HG02943 (cell line): Measurements from ENCODE around the gene SYTL3.
"Not testable (repeated sequence)": the region's sequence is repeated elsewhere in the genome, so short reads cannot be mapped to it uniquely, and the experiment has no call there.

Source experiments
- ATAC-seq: cut with Tn5 transposase; IDR thresholded peaks from one replicate; pipeline ENCODE4 v1.9.1; 2021; ENCODE audit warnings: mild to moderate bottlenecking, low read depth, moderate library complexity; ENCODE audit not compliant: unreplicated experiment

Gene SYTL3, protein sequence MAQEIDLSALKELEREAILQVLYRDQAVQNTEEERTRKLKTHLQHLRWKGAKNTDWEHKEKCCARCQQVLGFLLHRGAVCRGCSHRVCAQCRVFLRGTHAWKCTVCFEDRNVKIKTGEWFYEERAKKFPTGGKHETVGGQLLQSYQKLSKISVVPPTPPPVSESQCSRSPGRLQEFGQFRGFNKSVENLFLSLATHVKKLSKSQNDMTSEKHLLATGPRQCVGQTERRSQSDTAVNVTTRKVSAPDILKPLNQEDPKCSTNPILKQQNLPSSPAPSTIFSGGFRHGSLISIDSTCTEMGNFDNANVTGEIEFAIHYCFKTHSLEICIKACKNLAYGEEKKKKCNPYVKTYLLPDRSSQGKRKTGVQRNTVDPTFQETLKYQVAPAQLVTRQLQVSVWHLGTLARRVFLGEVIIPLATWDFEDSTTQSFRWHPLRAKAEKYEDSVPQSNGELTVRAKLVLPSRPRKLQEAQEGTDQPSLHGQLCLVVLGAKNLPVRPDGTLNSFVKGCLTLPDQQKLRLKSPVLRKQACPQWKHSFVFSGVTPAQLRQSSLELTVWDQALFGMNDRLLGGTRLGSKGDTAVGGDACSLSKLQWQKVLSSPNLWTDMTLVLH

DNA sequence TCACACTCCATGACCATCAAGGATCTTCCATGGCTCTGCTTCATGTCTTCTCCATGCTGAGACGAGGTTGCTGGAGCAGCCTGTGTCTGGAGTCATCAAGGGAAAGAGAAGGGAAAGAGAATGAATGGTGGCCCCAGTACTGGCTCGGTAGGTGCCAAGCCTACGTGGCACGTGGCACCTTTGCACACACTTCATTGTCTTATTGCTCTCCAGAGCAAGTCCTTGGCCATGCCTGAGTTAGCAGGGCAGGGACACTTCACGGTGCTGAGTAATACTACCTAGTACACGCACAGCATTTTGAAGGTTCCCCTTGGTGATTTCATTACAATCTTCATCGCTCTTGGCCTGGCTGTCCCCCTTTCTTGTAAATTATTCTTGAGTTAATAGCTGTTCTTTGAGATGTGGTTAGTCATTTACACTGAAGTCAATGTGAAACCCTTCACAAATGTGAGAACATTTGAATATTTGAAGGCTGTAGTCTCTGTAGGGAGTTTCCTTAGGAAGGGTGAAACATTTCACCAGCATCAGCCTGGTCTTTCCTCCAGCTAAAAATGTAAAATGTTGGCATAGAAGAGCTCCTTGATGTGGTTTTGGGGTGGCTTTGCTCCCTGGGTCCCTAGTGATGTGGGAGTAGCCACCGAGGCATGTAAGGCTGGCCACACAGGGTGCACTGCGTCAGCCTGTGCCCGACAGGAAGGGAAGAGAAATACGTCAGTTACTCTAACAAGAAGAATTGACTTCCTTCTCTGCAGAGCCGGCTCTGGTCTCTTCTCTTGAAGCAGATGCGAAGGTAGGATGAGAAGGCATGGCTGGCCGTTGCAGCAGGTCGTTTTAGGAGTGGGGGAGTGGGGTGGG, at the start of gene SYTL3:
SYTL3 (plus strand) TSS at position 766 of the 855 bp plus-strand sequence. CDS start 13,215 bp downstream, outside the sequence.
- ATAC-seq: peak; percentile 61

DNA sequence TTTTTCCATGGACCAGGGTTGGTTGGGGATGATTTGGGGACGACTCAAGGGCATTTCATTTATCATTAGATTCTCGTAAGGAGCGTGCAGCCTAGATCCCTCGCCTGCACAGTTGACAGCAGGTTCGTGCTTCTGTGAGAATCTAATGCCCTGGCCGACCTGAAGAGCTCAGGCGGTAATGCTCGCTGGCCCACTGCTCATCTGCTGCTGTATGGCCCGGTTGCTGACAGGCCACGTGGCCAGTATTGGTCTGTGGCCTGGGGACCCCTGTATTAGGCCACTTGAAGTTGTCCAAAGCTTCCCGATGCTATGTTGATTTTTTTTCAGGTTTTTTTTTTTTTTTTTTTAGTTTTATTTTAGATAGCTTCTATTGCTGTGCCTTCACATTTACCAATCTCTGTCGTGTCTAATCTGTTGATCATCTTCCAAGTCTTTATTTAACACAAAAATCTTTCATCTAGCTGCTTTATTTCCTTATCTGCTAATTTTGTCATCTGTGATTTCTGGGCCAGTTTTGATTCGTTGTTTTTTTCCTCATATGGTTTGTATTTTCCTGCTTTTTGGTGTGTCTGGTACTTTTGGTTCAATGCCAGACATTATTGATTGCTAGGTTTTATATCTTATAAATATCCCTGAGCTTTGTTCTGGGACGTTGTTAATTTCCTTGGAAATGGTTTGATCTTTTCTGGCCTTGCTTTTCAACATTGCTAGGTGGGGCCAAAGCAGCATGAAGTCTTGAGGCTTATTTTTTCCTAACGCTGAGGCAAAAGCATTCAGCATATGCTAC, 46.4 kb upstream of the SYTL3 start:
- ATAC-seq: no peak

DNA sequence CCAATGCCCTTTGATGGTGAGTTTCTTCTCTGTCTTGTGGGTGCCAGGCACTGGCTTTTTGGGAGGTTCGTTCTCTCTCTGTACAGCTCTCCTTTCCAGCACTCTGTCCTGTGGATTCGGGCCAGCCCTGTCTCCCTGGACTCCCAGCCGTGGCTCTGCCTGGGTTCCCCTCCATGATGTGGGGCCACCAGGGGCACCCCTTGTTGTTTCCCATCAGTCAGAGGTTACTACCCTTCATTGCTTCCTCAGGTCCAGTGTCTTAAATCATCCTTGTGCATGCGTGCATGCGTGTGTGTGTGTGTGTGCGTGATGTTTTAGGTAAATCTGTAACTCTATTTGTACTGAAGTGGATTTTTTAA, 45.8 kb upstream of the SYTL3 start:
- no peak for ATAC-seq

DNA sequence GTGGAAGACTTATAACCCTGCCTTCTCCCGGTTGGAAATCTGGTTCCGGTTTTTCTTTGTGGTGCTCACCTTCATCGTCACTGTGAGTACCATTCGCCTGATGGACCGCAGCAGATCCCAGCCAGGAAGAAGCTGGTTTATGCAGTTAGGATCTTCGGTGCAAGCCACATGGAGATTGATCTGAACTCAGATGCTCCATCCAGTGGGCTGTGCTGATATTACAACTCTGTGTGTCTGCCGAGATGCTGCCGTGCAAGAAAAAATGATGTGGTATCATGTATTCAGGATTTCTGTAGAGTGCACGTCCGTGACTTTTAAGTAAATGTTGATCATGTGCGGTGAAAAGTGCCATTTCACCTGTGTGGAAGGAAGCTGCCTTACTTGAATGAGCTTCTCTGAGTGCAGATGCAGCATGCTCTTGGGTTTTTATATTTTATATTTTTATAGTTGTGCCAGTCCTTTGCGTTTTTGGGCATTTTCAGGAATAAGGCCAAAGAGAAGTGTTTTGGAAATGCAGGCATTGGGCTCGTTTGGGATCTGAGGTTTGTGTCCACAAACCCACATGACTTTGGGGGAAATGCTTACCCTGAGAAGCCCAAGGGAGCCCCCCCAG, 44.5 kb upstream of the SYTL3 start:
- no peak for ATAC-seq

DNA sequence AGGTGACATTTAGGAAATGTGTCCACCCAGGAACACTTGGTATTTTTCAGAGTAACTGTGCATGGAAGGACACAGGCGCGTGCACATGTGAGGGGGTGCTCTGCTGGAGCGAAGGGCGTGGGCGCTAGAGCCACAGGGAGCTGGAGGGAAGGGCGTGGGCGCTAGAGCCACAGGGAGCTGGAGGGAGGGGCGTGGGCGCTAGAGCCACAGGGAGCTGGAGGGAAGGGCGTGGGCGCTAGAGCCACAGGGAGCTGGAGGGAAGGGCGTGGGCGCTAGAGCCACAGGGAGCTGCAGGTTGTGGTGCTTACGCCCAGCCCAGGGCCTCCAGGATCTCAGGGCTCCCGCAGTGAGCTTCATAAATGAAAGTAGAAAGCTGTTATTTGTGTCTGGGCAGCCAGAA, 43.8 kb upstream of the SYTL3 start:
- ATAC-seq: not testable (repeated sequence)

DNA sequence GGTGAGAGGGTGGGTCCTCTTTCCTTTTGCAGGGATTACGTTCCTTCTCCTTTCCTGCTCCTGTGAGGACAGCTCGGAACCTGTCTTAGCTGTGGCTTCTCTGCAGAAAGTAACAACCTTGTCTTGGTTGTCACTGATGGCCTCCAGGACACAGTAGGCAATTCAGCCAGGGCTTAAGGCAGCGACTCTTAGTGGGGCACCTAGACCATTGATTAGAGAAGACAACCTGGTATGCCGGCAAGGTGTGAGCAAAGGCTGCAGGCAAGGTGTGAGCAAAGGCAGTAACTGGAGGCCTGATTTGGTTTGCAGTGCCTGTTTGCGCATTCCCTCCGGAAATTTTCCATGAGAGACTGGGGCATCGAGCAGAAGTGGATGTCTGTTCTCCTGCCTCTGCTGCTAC, 42.9 kb upstream of the SYTL3 start:
- ATAC-seq: no peak

DNA sequence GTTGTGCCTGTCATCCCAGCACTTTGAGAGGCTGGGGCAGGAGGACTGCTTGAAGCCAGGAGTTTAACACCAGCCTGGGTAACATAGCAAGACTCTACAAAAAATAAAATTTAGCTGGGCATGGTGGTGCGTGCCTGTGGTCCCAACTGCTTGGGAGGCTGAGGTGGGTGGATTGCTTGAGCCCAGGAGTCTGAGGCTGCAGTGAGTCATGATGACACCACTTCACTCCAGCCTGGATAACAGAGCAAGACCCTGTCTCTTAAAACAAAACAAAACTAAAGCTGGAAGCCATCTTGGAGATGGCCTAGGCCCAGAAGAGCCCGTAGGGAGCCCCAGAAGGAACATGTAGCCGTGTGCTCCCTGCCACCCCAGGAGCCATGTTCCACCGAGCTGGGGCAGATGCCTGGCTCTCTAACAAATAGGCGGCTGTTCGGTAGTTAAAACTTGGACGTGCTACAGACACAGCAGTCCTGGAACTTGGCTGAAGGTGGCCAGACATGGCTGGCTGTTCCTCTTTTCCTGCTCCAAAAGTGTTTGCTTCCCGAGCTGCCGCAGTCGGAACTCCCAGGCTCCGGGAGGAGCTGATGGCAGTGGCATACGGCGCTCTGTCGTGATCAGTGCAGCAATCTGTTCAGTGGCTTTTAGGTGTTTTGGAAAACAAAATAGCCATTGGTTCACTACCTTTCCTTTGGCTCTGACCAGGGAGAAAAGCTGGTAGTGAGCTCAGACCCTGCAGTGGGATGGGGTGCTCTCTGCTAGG, 42.3 kb upstream of the SYTL3 start:
- ATAC-seq: no peak

DNA sequence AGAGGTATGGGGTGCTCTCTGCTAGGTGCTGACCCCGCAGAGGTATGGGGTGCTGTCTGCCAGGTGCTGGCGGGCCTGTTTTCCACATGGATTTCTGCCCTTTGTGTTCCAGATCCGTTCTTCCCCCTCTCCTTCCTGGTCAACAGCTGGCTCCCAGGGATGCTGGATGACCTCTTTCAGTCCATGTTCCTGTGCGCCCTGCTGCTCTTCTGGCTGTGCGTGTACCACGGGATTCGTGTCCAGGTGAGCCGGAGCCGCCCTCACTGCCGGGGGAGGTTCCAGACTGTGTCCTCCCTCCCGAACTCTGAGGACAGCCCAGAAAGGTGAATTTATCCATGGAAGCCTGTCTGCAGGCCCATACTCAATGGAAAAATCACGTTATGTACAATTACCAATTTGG, 41.6 kb upstream of the SYTL3 start:
- ATAC-seq: no peak

DNA sequence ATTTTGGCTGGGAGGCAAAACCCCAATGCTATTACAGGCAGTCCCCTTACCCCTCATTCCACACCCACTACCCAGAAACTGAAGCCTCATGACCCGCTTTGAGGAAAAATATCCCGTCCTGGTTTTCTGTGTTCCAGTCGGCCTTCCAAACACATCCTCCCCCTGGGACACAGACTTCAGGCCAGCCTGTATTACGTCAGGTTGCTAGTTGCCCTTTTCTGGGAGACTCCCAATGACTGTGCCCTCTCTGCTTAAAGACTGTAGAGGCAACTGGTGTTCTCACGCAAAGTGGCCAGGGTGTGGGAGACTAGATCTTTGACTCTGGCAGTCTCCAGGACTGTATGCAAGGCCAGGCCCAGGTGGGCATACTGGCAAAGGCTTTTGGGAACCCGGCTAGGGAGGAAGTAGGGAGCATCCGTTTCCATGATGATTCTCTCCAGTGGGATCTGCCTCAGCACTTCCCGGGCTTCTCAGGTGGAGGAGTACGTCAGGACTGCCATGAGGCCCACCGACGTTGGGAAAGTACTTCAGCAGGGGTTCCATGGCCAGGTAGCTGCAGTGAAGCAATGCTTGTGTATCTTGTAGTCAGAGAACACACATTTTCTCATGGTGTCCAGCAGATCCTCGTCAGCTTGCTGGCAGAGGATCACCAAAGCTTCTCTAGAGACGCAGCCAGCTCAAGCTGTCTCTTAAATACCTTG, 40.2 kb upstream of the SYTL3 start:
- no peak for ATAC-seq

DNA sequence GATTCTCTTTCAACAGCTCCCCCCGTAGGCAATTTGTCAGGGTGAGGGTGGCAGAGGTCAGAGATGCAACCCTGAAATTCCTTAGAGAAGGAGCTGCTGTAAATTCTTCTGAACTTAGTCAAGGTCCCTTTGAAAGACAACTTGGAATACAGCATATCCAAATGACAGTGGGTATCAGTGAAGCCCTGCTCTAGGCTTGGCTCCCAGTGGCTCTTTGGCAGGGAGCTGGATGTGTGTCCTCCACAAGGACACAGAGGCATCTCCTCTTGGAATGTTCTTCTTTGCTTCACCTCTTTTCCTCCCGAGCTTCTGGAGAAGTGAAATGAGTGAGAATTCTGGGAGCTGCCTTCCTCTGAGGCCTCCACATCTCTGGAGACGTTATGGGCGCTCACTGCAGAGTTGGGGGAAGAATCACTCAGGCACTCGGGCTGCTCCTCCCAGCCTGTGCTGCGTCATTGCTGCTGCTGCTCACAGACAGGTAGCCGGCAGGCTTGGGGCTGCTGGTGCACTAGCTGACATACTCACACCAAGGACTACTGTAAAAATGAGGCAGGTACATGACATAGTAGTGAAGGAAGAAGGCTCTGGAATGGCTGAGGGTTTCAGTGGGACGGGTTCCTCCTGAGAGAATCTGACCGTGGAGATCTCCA, 39.4 kb upstream of the SYTL3 start:
- ATAC-seq: no peak

DNA sequence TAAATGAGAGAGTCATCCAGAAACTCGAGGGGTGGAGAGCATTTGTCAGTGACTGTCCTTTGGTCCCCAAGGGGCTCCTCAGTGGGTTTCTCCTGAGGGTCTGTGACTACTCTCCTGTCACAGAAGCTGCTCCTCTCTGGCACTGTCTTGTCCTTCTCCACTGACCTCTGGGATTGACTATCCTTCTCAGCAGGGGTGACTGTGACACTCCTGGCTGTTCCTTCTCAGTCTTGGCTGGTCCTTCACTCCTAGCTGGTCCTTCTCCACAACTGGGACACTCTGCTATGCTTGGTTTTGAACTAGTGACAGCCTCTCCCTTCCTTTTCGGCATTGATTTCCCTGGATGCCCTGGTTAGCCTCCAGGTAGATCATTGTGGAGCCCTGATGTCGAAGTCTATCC, 38.8 kb upstream of the SYTL3 start:
- ATAC-seq: no peak

DNA sequence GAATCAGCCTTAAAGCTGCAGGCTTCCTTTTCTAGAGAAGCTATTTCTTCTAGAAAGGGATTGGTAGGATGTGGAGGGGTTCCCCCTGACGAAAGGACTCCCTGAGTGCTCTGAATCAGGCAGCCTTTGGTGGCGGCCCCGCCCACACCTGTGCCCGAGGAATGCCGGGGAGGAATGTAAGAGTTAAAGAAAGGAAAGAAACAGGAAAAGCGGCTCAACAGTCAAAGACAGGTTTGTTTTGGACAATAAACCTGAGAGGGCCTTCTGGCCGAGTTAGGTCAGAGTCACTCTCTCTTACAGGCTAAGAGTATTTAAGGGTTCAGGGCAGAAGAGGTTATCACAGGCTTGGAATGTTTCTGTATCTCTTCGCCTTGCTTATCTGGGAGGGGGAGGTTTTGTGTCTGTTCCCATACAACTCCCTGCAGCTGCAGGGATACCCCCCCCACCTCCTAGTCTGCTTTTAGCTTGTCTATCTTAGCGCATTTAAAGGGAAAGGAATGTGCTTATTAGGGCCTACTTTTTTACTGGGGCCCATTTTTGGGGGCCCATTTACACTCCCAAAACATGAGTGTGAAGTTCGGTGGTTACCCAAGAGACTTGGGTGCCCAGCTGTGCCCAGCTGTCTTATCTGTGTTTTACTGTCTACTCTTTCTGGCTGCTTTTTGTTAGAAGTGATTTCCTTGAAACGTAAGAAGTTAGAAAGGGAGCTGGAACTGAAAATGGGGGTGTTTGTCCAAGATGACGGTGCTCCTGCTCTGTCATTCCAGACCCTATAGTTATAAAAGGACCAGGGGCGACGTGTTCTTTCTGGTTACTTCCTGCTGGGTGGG, 38.1 kb upstream of the SYTL3 start:
- ATAC-seq: no peak

DNA sequence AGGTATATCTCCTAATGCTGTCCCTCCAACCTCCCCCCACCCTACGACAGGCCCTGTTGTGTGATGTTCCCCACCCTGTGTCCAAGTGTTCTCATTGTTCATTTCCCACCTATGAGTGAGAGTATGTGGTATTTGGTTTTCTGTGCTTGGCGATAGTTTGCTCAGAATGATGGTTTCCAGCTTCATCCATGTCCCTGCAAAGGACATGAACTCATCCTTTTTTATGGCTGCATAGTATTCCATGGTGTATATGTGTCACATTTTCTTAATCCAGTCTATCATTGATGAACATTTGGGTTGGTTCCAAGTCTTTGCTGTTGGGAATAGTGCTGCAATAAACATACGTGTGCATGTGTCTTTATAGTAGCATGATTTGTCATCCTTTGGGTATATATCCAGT, 35.2 kb upstream of the SYTL3 start:
- ATAC-seq: not testable (repeated sequence)

DNA sequence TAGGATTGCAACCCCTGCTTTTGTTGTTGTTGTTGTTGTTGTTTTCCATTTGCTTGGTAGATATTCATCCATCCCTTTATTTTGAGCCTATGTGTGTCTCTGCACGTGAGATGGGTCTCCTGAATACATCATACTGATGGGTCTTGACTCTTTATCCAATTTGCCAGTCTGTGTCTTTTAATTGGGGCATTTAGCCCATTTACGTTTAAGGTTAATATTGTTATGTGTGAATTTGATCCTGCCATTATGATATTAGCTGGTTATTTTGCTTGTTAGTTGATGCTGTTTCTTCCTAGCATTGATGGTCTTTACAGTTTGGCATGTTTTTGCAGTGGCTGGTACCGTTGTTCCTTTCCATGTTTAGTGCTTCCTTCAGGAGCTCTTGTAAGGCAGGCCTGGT, 31.6 kb upstream of the SYTL3 start:
- ATAC-seq: not testable (repeated sequence)

DNA sequence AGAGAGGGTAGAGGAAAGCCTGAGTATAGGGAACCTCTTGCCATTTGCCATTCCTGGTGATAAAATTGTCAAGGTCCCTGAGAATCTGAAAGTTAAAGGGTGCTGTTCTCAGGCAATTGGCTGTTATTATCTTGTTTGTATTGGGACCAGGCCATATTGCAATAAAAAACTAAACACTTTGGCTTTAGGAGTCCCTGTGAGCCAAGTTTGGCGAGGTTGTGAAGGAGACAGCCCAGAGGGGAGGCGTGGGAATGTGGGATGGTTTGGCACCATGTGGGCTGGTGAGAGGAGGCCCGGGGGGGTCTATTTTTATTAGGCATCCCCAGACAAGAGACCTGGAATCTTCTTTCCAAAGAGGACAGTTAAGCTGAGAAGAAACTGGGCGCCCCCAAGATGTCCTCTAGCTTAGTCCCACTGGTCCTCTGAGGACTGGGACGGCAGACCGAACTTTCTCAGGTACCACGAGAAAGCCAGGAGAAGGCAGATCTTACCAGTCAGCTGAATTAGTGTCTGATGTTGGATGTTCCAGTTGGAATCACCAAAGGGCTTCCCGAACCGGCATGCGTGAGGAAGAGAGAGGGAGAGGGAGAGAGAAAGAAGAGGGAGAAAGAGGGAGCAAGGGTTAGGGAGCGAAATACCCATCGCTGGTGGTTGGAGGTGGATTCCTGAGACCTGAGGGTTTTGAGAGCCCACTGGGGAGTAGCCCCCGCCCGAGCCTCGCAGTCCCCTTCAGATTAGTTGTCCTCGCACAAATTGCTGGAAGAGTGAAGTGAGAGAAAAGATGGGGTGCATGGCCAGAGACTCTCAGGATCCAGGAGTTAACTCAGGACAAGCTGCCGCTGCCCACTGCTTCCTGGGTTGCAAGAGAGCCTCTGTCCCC, 29.7 kb upstream of the SYTL3 start:
- ATAC-seq: no peak

DNA sequence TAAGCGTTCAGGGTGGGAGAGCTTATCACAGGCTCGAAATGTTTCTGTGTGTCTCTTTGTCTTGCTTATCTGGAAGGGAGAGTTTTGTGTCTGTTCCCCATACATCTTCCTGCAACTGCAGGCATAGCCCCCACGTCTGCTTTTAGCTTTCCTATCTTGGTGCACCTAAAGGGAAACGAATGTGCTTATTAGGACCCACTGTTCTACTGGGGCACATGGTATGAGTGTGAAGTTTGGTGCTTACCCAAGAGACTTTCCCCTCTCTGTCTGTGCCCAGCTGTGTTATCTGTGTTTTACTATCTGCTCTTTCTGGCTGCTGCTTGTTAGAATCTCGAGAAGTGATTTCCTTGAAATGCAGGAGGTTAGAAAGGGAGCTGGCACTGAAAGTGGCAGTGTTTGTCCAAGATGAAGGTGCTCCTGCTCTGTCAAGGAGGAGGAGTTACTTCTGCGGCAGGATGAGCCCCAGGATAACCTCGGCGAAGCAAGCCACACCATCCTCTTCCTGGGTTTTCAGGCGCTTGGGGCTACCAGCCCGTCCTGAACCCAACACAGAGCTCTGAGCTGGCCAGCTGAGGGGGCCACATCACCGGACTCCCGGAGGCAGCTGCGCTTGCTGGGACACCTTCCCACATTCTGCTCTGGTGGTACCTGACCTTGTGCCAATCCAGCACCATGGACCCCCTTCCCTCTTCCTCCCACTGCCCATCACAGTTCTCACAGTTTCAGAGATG, 28.7 kb upstream of the SYTL3 start:
- ATAC-seq: no peak
